Fibroblast of skin of right biceps (primary cell): ENCODE results near the gene MET.
A peak's percentile ranks its signal among the peaks of the same experiment; 100 is the strongest.

Experiments used
- DNase-seq: peaks from one replicate; pipeline ENCODE4 v3.0.0-alpha.2; 2013

The MET gene

GRCh38 chr7:116786791-116787443 lies 114.9 kb downstream of the MET start:
- peak; percentile 46 for DNase-seq

GRCh38 chr7:116787881-116788280 lies 115.9 kb downstream of the MET start:
- no peak for DNase-seq

- no peak for DNase-seq
Observed at GRCh38 chr7:116788572-116789197, 116.7 kb downstream of the MET start.

GRCh38 chr7:116790025-116790424 lies 118.0 kb downstream of the MET start:
- DNase-seq, result no peak

GRCh38 chr7:116792813-116793212 lies 120.8 kb downstream of the MET start:
- no peak for DNase-seq

- DNase-seq, result no peak
Observed at GRCh38 chr7:116793795-116794340, 121.9 kb downstream of the MET start.

- DNase-seq, result no peak
Observed at GRCh38 chr7:116796471-116796870, 124.5 kb downstream of the MET start.

- DNase-seq, result no peak
Observed at GRCh38 chr7:116797612-116798011, 125.6 kb downstream of the MET start.

- DNase-seq, result no peak
Observed at GRCh38 chr7:116798232-116798631, 126.2 kb downstream of the MET start.

- no peak for DNase-seq
Observed at GRCh38 chr7:116799916-116800315, 127.9 kb downstream of the MET start.

GRCh38 chr7:116800594-116800993 lies 128.6 kb downstream of the MET start:
- DNase-seq, result no peak

- peak; percentile 88 for DNase-seq
Observed at GRCh38 chr7:116801092-116801710, 129.2 kb downstream of the MET start.

- DNase-seq, result peak; percentile 60
Observed at GRCh38 chr7:116802144-116802745, 130.2 kb downstream of the MET start.

GRCh38 chr7:116802746-116803152 lies 130.8 kb downstream of the MET start:
- DNase-seq, result peak; percentile 62

GRCh38 chr7:116804471-116804870 lies 132.5 kb downstream of the MET start:
- DNase-seq, result no peak

- peak; percentile 38 for DNase-seq
Observed at GRCh38 chr7:116805100-116805544, 133.1 kb downstream of the MET start.

- DNase-seq, result no peak
Observed at GRCh38 chr7:116806046-116806944, 134.3 kb downstream of the MET start.

- no peak for DNase-seq
Observed at GRCh38 chr7:116807011-116807560, 135.1 kb downstream of the MET start.

- DNase-seq, result peak; percentile 65
Observed at GRCh38 chr7:116809636-116810266, 137.8 kb downstream of the MET start.

GRCh38 chr7:116810267-116811116 lies 138.5 kb downstream of the MET start:
- DNase-seq, result no peak

GRCh38 chr7:116811768-116812167 lies 139.8 kb downstream of the MET start:
- DNase-seq, result no peak
